Tibial nerve (tissue), 4 donors: ENCODE results near the gene SPNS1. TPM values are rescaled to one million over a fixed set of nuclear protein-coding genes. Genes with fewer than 3 reads are reported as not detected.
A peak's percentile ranks its signal among the peaks of the same experiment; 100 is the strongest.

Source experiments
- DNase-seq, 2 donors: peaks; one replicate each; pipeline ENCODE4 v3.0.0-alpha.2; 2019; ENCODE audit warnings: low spot score in 2 of 2
- H3K27ac ChIP-seq, 4 donors: fragments of 200-600 bp; sonication (generic) in 3 of 4; one replicate each; pipeline ENCODE4 v1.5.1; 2017 to 2019; ENCODE audit warnings: mild to moderate bottlenecking in 1 of 4
- H3K27me3 ChIP-seq, 2 donors: fragments of 200-600 bp; sonication (generic) in 1 of 2; one replicate each; pipeline versions ENCODE4 v1.5.1 to v1.6.0; 2017 to 2019
- H3K36me3 ChIP-seq, 3 donors: fragments of 200-600 bp; sonication (generic); one replicate each; pipeline ENCODE4 v1.5.1; 2018 to 2019
- H3K4me1 ChIP-seq, 4 donors: fragments of 200-600 bp; sonication (generic) in 3 of 4; one replicate each; pipeline ENCODE4 v1.5.1; 2017 to 2019
- H3K4me3 ChIP-seq, 4 donors: fragments of 200-600 bp; sonication (generic) in 3 of 4; one replicate each; pipeline ENCODE4 v1.5.1; 2017 to 2019; ENCODE audit warnings: mild to moderate bottlenecking in 1 of 4, moderate library complexity in 1 of 4
- H3K9me3 ChIP-seq, 4 donors: fragments of 200-600 bp; sonication (generic) in 3 of 4; one replicate each; pipeline ENCODE4 v1.5.1; 2017 to 2019
- CTCF ChIP-seq, 5 experiments: fragments of 200-600 bp in 3 of 5; fragments of 450-650 bp in 2 of 5; sonication (generic) in 3 of 5; IDR thresholded peaks; one replicate each; pipeline ENCODE4 v1.5.1; 2016 to 2019; ENCODE audit warnings: antibody characterized with exemption in 5 of 5, mild to moderate bottlenecking in 3 of 5, moderate library complexity in 2 of 5
- EP300 ChIP-seq, 2 donors: sonication (generic); formaldehyde crosslinking; IDR thresholded peaks; one replicate each; pipeline ENCODE4 v1.6.1; 2017; ENCODE audit warnings: antibody characterized with exemption in 2 of 2, mild to moderate bottlenecking in 1 of 2
- POLR2A ChIP-seq, 2 donors: fragments of 450-650 bp; IDR thresholded peaks; one replicate each; pipeline ENCODE4 v1.6.1; 2017; ENCODE audit warnings: antibody characterized with exemption in 2 of 2, mild to moderate bottlenecking in 2 of 2, moderate library complexity in 2 of 2
- WGBS, 2 donors: methylation state at CpG; one replicate each; pipeline ENCODE4 v1.1.5; 2018; 5-methylcytosine and 5-hydroxymethylcytosine counted together
- total RNA-seq, 4 donors: library from RNA; depleted of rRNA; stranded (reverse); fragments of >200 nt; gene quantifications; one replicate each; pipeline ENCODE4 v1.1.0, GENCODE V29; 2016

Gene SPNS1
- total RNA-seq, 4 donors from 2014 or later, result 9.8 to 38.4 (median 25.6) TPM

GRCh38 chr16:28982418-28982817 lies 7.8 kb downstream of the SPNS1 start:
- H3K9me3 ChIP-seq, result peaks cover 0 to 18% (median 0%) of the 10 kb centered on the region in 4 donors
- DNase-seq, result no peak
- H3K36me3 ChIP-seq, result peaks cover 2 to 100% (median 18%) of the 10 kb centered on the region in 3 donors
- H3K4me1 ChIP-seq, result peaks cover 0 to under 1% (median 0%) of the 10 kb centered on the region in 4 donors
- H3K4me3 ChIP-seq, result no peak overlapping the region
- no peak overlapping the region for H3K27ac ChIP-seq
- H3K27me3 ChIP-seq, result no peaks in the 10 kb centered on the region
- TF ChIP-seq POLR2A (IDR thresholded peaks at IDR 0.05), result no peak
- TF ChIP-seq CTCF (IDR thresholded peaks at IDR 0.05), result no peak
- TF ChIP-seq EP300 (IDR thresholded peaks at IDR 0.05), result no peak
- WGBS, 2 donors, result 91 to 99% methylated on average over 10 of the region's 10 CpGs

DNA sequence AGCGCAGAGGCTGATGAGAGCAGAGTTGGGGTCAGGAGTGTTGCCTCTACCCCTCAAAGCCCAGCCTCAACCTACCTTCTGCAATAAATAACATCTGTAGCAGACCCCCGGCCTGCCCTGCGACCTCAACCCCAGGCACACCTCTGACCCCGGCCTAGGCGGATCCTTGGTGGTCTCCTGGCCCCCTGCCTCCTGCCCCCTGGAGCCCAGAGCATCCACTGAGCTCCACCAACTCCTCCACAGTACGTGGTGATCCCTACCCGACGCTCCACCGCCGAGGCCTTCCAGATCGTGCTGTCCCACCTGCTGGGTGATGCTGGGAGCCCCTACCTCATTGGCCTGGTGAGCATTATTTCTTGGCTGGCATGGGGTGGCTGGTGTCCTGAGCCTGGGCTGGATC lies 8.4 kb downstream of the SPNS1 start:
- Histone ChIP-seq H3K27ac (no peak overlapping the region), H3K4me3 (no peak overlapping the region), H3K4me1 (no peaks in the 10 kb centered on the region), H3K9me3 (peaks cover 0 to 20% (median 0%) of the 10 kb centered on the region in 4 donors), H3K27me3 (no peaks in the 10 kb centered on the region), H3K36me3 (peaks cover 2 to 100% (median 19%) of the 10 kb centered on the region in 3 donors)
- TF ChIP-seq EP300 (IDR thresholded peaks at IDR 0.05) (no peak), POLR2A (IDR thresholded peaks at IDR 0.05) (no peak), CTCF (IDR thresholded peaks at IDR 0.05) (no peak)
- WGBS, 2 donors, result 89 to 92% methylated on average over 11 of the region's 11 CpGs
- no peak for DNase-seq

- peaks cover 0 to 20% (median 0%) of the 10 kb centered on the region in 4 donors for H3K9me3 ChIP-seq
- no peaks in the 10 kb centered on the region for H3K27me3 ChIP-seq
- 90% methylated on average over 17 to 18 of the region's 18 CpGs for WGBS, 2 donors
- H3K4me1 ChIP-seq, result no peaks in the 10 kb centered on the region
- H3K4me3 ChIP-seq, result no peak overlapping the region
- DNase-seq, result no peak
- no peak overlapping the region for H3K27ac ChIP-seq
- TF ChIP-seq POLR2A (IDR thresholded peaks at IDR 0.05) (no peak), EP300 (IDR thresholded peaks at IDR 0.05) (no peak), CTCF (IDR thresholded peaks at IDR 0.05) (no peak)
- peaks cover 2 to 100% (median 19%) of the 10 kb centered on the region in 3 donors for H3K36me3 ChIP-seq
These were observed 9.1 kb downstream of the SPNS1 start for GRCh38 chr16:28983644-28984043.

DNA sequence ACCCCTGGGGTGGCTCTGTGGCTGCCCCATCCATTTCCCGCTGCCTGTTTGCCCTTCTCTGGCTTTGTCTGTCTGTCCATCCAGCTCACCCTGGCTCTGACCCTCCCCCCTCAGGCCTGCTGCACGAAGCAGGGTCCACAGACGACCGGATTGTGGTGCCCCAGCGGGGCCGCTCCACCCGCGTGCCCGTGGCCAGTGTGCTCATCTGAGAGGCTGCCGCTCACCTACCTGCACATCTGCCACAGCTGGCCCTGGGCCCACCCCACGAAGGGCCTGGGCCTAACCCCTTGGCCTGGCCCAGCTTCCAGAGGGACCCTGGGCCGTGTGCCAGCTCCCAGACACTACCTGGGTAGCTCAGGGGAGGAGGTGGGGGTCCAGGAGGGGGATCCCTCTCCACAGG lies 9.5 kb downstream of the SPNS1 start:
- DNase-seq, result no peak
- peak overlapping the region in 1 of 4 donors; percentile 50 for H3K27ac ChIP-seq

More for the DNA sequence above, 9.5 kb downstream of the SPNS1 start:
- H3K4me1 ChIP-seq, result no peaks in the 10 kb centered on the region
- no peaks in the 10 kb centered on the region for H3K27me3 ChIP-seq
- 76% methylated on average over 12 of the region's 12 CpGs for WGBS, 2 donors
- TF ChIP-seq CTCF (IDR thresholded peaks at IDR 0.05) (no peak), POLR2A (IDR thresholded peaks at IDR 0.05) (no peak), EP300 (IDR thresholded peaks at IDR 0.05) (no peak)
- H3K36me3 ChIP-seq, result peaks cover 2 to 100% (median 19%) of the 10 kb centered on the region in 3 donors
- H3K4me3 ChIP-seq, result no peak overlapping the region
- H3K9me3 ChIP-seq, result peaks cover 0 to 20% (median 0%) of the 10 kb centered on the region in 4 donors
